Smooth muscle cell of the brain vasculature (primary cell): ENCODE results near the gene CABP7.

Source experiments
- DNase-seq: peaks from one replicate; pipeline ENCODE4 v3.0.0-alpha.2; 2012; ENCODE audit warnings: low read depth, low spot score

The CABP7 gene

DNA sequence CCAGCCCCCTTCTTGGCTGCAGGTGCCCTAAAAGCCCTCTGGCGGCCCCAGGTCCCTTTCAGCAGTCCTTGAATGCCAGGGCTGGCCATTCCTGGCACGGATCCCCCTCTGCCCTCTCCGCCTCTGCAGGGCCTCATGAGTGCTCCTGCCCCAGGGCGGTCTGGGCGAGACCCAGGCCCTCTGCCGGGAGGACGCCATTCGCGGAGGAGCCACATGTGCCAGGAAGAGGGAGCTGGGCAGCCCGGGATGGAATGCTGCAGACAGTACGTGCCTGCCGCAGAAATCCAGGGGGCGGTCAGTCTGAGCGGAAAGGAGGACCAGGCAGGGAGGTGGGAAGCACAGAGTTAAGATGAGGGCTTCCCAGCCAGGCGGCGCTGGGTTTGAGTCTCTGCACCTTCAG lies 2.8 kb downstream of the CABP7 start:
- no peak for DNase-seq

DNA sequence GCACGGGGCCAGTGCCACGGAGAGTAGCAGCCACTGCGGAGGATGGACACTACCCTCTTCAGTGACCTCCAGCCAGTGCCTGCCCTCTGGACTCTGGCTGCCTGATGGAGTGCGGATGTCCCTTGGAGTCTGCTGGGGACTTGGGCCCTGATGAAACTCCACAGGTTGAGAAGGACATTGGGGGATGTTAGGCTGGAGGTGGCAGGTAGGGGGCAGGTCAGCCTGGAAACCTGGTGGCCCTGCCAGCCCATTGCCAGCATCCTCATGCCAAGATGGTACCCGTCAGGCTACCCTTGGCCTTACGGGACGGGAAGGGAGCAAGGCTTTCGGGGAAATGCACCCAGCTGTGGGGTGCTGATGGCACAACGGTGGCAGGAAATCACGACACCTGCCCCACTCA lies 4.0 kb downstream of the CABP7 start:
- DNase-seq = no peak

DNA sequence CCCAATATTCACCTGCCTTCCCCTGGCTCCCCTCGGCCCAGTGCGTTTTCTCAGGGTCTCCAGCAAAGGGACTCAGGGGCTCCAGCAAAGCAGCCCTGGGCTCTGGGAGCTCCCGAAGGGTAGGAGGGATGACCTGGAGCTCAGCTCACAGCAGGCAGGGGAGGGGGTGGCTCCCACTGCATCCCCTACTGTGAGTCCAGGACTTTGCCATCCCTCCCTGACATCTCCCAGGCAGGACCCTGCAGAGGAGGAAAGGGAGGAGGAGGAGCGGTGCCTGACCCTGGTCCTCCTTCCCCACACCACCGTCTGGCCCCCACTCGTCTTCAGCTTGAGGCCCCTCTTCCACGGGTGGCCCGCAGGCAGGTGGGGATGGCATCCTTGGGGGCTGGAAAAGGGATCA lies 5.0 kb downstream of the CABP7 start:
- no peak for DNase-seq

DNA sequence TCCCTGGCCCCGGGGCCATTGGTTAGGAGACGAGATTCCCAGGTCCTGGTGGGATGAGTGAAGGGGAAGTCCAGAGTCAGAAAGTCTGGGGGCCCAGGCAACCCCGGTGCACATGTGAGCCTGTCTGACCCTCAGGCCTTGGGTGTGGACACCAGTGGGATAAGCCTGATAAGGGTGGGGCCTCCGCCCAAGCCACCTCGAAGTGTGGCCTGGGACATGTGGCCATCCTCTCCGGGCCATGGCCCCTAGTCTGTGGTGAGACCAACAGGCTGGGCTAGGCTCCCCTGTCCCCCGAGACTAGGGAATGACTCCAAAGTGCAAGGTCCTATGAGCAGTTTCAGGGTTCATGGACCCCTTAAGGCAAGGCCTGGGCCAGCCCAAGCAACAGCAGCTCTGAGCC lies 6.3 kb downstream of the CABP7 start:
- DNase-seq = no peak

DNA sequence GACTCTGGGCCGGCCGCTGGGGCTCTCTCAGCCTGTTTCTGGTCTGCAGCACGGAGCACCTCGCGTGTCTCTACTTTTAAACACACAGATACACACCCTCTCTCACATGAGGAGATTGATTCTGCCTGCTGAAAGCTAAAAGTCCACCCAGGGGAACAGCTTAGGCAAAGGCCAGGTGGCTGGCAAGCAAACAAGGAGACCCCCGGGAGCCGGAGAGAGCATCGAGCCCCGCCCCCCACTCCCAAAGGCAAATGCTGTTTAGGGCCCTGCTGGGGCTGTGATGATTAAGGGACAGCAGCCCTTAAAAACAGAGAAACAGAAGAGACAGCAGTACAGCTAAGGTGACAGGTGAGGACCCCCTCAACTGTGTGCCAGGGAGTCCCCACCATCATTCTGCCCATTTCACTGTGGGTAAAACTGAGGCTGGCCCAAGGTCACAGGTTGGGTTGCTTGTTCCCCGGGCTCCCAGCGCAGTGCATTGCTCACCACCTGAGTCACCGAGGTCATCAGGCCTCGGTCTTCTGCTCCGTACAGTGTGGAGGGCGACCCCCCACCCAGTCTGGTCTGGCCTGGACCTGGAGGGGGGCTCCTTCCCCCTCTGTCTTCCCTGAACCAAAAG lies 6.8 kb downstream of the CABP7 start:
- no peak for DNase-seq

DNA sequence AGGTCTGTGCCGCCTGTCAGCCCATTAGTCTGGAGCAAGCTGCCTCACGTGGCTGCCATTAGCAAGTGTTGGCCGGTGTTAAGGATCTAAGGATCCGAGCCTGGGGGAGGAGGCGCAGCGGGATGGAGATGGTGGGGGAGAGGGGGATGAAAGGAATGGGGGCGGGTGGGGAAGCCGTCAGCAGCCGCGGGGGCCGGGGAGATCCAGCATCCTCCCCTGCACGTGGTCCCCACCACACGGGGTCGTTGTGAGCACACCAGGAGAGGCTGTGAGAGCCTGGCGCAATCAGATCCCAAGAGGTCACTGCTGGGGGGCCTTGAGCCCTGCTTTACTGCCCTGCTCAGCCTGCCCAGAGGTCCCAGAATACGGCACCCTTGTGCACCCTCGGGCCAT lies 7.3 kb downstream of the CABP7 start:
- no peak for DNase-seq

DNA sequence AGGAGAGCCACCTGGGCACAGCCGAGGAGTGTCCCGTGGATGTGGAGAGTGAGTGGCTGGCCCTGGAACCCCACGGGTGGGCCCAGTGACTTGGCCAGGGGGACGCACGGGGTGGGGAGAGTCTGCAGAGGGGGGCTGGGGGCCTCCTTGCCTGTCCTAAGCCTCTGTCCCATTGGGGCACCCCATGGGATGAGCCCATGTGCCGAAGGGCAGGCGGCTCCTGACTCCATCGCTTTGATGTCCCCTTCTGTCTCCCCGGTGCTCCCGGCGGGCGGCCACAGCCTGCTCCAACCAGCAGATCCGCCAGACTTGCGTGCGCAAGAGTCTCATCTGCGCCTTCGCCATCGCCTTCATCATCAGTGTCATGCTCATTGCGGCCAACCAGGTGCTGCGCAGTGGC lies 9.4 kb downstream of the CABP7 start:
- no peak for DNase-seq

DNA sequence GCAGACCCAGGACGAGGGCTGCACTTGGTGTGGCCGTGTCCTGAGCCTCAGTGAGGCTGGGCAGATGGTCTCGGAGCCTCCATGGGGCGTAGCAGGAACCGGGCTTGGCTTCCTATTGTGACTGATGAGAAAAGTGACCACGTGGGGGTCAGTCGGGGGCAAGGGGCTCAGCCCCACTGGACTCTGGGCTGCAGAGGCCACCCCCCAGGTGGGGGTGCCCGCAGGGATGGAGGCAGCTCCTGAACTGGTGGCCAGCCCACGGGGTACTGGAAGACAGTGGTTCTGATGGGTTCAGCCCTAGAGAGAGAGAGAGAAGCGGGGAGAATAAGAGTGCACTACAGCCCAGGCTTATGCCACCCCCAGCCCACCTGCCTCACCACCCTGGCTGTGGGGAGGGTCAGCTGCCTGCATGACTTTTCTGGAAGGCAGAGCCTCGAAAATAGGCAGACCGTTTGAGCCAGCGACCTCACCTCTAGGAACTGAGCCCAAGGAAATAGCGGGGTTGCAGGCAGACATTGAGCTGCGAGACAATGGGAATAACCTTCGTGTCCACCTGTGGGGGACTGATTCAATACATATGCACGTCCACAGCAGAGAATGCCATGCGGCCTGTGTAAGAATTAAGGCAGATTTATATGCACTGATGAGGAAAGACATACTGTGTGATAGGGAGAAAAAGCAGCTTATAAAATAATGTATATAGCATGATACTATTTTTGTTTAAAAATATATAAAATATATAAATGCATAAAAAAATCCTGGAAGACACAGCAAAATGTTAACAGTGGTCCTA lies 11.5 kb downstream of the CABP7 start:
- no peak for DNase-seq

DNA sequence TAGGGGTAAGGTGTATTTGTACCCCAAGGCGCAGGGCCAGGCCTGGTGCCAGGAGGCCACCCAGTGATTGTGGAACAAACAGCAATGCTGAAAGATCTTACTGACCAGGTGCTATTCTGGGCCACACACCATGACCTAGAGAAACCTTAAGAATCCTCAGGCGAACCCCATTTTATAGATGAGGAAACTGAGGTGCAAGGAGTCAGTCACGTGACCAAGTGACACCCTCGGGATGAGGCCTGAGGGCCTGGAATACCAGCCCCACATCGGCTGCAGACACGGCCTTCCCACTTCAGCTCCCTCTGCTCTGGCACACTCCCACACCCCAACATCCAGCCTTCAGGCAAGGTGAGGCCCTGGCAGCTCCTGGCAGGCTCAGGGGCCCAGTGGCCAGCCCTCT lies 13.1 kb downstream of the CABP7 start:
- no peak for DNase-seq

DNA sequence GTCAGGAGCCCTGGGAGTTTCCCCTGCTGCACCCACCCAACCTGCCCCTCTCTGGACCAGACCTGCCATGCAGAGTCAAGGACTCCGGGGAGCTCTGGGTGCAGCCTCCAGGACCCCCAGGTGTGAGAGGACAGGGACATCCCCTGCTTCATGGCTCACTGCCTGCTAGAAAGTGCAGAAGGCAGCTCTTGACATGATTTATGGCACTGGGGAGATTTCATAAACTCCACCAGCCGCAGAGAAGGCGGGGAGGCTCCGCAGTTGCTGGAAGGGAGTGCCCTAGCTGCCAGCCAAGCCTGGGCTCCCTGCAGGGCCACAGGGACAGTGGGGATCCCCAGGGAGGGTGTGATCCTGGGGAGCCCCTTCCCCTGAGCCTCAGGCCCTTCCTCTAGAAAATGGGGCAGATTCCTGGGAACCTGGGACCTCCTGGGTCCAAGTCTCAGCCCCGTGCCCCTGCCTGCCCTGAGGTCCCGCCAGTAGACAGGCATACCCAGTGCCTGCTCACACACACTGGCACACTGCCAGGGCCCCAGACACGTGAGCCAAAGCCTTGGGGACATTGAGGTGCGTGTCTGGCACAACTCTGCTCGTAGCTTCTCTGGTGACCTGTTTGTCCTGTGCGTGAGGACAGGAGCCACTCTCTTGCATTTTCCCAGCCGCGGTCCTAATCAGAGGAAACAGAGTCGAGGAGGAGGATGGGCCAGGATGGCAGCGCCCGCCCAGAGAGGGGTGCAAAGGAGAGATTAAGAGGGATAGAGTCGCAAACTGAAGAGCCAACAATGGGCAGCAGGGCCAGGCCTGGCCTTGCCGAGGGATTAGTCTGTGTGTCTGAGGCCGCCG lies 13.8 kb downstream of the CABP7 start:
- no peak for DNase-seq

DNA sequence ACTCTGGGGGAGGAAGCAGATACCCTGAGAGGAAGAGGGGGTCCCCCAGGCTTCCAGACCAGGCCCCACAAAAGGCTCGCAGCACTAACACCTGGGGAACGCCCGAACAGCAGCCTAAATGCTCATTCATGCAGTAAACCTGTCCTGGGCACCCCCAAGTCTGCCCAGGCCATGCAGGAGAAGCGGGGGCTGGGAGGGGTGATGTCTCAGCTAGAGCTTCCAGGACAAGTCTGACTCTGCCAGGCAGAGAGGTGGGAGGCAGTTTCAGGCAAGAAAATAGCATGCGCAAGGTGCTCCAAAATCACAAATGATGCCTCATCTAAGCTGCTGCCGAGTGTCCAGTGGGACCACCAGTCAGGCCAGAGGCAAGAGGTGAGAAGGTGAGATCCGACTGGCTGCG lies 14.6 kb downstream of the CABP7 start:
- no peak for DNase-seq

DNA sequence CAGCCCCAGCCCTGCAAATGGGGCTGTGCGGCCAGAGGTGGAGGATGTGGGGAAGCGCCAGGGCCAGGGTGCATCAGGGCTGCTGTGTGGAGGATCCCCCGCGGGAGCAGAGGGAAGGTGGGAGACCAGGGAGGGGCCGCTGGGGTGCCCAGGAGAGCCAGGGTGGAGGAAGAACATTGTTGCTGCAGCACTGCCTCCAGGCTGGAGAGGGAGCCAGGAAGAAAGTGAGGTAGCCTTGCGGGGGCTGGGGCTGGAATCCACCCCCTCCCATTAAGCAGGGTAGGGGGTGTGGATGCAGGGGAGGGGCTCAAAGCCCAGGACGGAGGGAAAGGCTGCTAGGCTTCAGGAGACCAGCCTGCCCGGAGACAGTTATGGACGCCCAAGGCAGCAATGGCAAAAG lies 15.0 kb downstream of the CABP7 start:
- no peak for DNase-seq

DNA sequence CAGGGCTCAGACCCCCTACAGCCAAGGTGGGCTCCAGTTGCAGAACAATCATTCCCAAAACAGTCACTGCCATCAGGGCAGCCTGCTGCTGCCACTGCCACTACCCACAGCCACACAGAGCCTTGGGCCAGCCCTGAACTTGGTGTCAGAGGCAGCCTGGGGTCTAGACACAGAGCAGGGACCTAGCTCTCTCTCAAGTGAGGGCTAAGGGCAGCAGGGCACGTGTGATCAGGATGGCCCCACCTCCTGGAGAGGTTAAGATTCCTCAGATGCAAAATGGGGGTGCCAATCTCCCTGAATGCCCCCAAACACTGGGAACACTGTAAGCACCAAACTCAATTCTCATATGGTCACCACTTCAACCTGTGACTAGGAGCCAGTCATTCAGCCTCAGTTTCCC lies 15.6 kb downstream of the CABP7 start:
- DNase-seq = no peak

DNA sequence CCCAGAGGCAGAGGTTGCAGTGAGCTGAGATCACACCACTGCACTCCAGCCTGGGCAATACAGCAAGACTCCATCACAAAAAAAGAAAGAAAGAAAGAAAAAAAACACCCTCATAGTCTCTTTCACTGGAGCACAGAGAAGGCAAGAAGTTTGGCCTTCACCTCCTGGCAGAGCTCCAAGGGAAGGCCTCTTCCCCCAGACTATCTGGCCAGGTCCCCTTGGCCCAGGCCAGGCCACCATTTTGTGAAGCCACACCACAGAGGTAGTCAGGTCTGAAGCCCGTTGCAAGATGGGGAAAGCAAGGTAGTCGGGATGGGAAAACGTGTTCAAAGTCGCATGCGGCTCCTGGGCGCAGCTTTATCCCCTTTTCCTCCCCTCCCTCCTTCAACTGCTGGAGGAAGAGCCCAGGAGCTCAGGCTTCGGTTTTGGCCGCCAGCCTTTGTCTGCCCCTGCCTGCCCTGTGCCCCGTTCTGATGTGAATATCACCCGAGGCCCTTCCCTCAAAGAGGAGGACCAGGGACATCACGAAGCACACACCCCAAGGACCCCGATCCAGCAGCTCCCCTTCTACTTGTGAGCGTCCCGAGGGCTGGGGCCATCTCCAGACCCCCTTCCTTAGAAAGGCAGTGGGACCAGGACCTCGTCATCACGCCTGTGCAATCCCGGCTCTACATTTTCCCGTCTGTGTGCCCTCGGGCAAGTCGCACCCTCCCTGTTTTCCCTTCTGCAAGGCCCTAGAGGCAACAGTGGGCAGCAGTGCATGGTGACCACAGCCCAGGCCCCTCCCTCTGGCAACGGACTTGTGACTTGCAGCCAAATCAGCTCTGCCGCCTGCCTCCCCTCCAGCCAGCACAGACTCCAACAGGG lies 17.7 kb downstream of the CABP7 start:
- no peak for DNase-seq

DNA sequence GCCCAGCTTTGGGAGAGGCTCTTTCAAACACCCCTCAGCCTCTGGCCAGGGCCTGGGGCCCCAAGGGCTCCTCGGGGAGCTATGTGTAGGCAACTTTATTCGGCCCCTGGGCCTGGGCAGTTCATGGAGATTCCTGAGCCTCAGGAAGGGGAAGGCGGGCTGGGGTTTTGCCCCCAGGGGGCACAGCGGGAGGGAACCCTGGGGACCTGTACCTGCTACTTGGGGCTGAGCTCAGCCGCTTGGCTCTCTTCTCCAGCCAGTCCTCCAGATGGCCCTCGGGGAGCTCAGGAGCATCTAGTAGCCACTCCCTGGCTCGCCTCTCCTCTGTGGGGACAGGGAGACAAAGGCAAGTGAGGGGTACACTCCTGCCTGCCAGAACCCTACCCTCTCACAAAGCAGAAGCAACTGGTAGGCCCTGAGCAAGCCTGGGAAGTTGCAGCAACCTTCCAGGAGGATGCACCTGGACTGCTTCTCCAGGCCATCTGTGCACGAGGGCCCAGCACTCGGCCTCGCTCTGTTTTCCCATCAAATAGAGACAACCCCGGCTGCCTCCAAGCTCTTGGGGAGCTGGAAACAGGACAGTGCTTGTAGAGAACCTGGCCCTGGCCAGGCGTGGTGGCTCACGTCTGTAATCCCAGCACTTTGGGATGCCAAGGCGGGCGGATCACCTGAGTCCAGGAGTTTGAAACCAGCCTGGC lies 18.5 kb downstream of the CABP7 start:
- DNase-seq = no peak

DNA sequence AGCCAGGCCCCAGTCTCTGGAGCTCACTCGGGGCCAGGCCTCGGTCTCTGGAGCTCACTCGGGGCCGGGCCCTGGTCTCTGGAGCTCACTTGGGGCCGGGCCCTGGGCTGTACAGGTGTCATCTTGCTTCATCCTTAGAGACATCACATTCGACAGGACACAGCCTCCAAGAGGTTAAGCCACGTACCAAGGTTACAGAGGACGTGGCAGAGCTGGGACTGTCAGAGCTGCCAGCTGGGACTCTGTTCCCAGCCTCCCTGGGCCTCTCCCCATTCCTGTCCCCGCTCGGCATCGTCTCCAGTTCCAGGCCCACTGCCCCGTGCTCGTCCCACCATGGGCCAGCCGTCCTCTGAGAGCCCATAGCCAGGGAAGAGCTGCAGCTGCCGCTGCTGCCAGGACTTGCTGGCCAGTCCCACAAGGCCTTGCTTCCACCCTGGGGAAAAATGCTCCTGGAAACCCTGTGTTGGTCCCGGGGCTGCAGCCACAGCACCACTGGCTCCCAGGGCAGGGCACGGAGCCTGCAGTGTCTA lies 19.6 kb downstream of the CABP7 start:
- no peak for DNase-seq

DNA sequence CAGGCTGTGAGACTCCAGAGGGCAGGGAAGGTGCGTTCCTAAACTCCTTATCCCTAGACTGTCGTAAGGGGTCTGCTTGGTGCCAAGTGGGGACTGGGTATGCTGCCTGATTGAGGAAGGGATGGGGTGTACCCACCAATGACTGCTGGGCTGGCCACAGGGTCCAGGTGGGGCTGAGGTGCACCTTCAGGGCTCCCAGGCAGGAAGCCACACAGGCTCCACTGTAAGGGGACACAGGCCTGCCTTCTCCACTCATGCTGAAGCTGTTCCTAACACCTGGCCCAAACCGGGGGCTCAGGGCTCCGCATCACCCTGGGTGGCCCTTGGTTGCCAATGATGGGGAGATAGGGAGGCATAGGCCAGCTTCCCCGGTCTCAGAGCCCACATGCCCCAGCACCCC lies 20.4 kb downstream of the CABP7 start:
- DNase-seq = no peak

DNA sequence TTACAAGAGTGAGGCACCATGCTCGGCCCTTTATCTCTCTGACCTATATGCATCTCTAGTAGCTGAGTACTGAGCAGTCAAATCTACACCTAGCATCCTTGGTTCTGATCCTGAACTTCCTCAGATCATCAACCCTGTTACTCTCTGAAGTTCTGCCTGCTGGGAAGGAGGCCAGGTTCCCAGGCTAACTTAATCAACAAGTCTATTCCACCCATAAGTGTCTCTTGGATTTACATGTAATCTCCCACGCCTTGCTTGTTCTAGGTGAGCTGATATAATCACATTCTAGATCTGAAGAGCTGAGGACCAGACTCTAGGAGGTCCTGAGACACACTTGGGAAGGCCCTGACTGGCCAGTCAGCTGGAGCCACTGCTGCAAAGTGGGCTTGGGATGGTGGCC lies 22.1 kb downstream of the CABP7 start:
- DNase-seq = no peak

DNA sequence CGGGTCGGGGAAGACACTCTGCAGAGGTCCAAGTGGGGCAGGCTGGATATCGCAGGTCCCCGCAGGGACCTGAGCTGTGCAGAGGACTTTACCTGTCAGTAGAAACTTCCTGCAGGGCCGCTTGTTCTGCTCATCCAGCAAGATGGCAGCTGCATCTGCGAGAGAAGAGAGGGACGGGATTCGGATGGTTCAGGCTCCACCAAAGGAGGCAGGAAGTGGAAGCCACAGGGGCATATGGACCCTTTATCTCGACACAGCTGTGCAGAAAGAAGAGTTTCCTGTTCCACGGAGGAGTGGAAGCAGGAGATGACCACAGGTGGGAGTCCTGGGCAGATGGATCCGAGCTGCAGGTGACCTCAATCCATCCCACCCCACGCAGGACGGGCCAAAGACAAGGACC lies 22.5 kb downstream of the CABP7 start:
- no peak for DNase-seq

DNA sequence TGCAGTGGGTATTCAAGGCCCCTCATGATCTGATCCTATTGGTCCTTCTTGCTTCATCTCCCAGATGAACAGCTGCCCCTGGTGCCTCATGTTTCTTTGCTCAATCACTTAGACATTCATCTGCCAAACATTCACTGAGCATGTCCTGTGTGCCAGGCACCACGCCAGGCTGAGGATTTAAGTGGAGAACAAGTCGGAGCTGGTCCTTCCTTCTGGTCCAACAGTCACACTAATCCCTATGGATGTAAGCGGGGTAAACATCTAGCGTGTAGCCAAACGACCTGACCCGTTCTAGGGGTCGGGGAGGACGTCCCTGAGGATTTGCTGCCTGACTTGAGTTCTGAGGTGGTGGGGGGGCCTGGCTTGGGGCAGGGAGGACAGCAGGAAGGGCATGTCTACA lies 25.1 kb downstream of the CABP7 start:
- DNase-seq = no peak

DNA sequence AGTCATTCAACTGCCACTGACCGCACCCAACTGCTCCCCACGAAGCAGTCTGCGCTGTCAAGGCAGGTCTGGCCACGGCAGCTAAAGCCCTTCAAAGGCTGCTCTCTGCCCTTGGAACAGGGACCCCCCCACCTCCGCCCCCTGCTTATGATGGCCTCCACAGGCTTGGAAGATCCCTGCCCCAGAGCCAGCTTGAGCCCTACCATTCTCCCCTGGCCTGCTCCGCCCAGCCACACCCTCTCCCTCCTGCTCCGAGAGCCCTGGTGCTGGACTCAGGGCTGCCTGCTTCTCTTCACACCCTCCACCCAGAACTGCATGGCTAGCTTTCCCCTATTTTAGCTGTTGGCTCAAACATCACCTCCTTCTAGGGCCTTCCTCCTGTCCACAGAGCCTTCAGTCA lies 28.0 kb downstream of the CABP7 start:
- no peak for DNase-seq
